MM.1S (cell line): ENCODE measurements around the gene TMEM267.
"Not testable (repeated sequence)": the region's sequence is repeated elsewhere in the genome, so short reads cannot be mapped to it uniquely, and the experiment has no call there.

Experiments used
- DNase-seq: peaks from one replicate; pipeline ENCODE4 v3.0.0-alpha.2; 2015
- H2AFZ ChIP-seq: fragments of 300-600 bp; sonication (generic); 2 replicates; pipeline ENCODE4 v1.6.0; 2016; ENCODE audit warnings: antibody characterized with exemption, low read length
- H3F3A ChIP-seq: fragments of 300-600 bp; sonication (generic); 2 replicates; pipeline ENCODE4 v1.6.1; 2016; ENCODE audit warnings: mild to moderate bottlenecking, antibody characterized with exemption, low read length, moderate library complexity, mixed read lengths; ENCODE audit not compliant: insufficient read depth
- H3K27ac ChIP-seq: fragments of 300-600 bp; sonication (generic); 2 replicates; pipeline ENCODE4 v1.5.1; 2016; ENCODE audit warnings: mild to moderate bottlenecking, low read length
- H3K27me3 ChIP-seq: fragments of 300-600 bp; sonication (generic); replicated peaks from 2 replicates; pipeline ENCODE4 v1.6.0; 2016; ENCODE audit warnings: low read length; ENCODE audit not compliant: insufficient read depth
- H3K36me3 ChIP-seq: fragments of 300-600 bp; sonication (generic); replicated peaks from 2 replicates; pipeline ENCODE4 v1.6.1; 2016; ENCODE audit warnings: mild to moderate bottlenecking, low read length, mixed read lengths; ENCODE audit not compliant: insufficient read depth
- H3K4me1 ChIP-seq: fragments of 300-600 bp; sonication (generic); 2 replicates; pipeline ENCODE4 v1.6.1; 2016; ENCODE audit warnings: low read length, mixed read lengths
- H3K4me2 ChIP-seq: fragments of 300-600 bp; sonication (generic); 2 replicates; pipeline ENCODE4 v1.6.0; 2016; ENCODE audit warnings: low read depth, low read length
- H3K4me3 ChIP-seq: fragments of 300-600 bp; sonication (generic); 2 replicates; pipeline ENCODE4 v1.5.1; 2016; ENCODE audit warnings: low read length, mixed read lengths
- H3K79me2 ChIP-seq: fragments of 300-600 bp; sonication (generic); 2 replicates; pipeline ENCODE4 v1.6.1; 2016; ENCODE audit warnings: mixed run types, low read length, mixed read lengths
- H3K9ac ChIP-seq: fragments of 300-600 bp; sonication (generic); 2 replicates; pipeline ENCODE4 v1.6.1; 2016; ENCODE audit warnings: low read length, mixed read lengths
- H3K9me2 ChIP-seq: fragments of 300-600 bp; sonication (generic); replicated peaks from 2 replicates; pipeline ENCODE4 v1.6.1; 2016; ENCODE audit warnings: mild to moderate bottlenecking, low read length, mixed read lengths; ENCODE audit not compliant: insufficient read depth
- H3K9me3 ChIP-seq: fragments of 300-600 bp; sonication (generic); replicated peaks from 2 replicates; pipeline ENCODE4 v1.6.1; 2016; ENCODE audit warnings: mild to moderate bottlenecking, low read length, mixed read lengths; ENCODE audit not compliant: insufficient read depth
- H4K20me1 ChIP-seq: fragments of 300-600 bp; sonication (generic); 2 replicates; pipeline ENCODE4 v1.6.1; 2016; ENCODE audit warnings: mild to moderate bottlenecking, low read length, moderate library complexity, mixed read lengths; ENCODE audit not compliant: insufficient read depth
- EZH2 ChIP-seq: fragments of 300-600 bp; sonication (generic); optimal IDR thresholded peaks from 2 replicates; pipeline ENCODE3; 2017; ENCODE audit warnings: low read depth, mild to moderate bottlenecking, antibody characterized with exemption, low read length, mixed read lengths
- EZH2phosphoT487 ChIP-seq: fragments of 300-600 bp; sonication (generic); IDR thresholded peaks from 2 replicates; pipeline ENCODE4 v1.6.1; 2018; ENCODE audit warnings: antibody characterized with exemption, low read length
- TF ChIP-seq, protein P1 (sequence below): fragments of 300-600 bp; sonication (generic); IDR thresholded peaks from 2 replicates; pipeline ENCODE4 v1.5.1; 2016; ENCODE audit warnings: antibody characterized with exemption, low read length, mixed read lengths

TMEM267 gene

DNA sequence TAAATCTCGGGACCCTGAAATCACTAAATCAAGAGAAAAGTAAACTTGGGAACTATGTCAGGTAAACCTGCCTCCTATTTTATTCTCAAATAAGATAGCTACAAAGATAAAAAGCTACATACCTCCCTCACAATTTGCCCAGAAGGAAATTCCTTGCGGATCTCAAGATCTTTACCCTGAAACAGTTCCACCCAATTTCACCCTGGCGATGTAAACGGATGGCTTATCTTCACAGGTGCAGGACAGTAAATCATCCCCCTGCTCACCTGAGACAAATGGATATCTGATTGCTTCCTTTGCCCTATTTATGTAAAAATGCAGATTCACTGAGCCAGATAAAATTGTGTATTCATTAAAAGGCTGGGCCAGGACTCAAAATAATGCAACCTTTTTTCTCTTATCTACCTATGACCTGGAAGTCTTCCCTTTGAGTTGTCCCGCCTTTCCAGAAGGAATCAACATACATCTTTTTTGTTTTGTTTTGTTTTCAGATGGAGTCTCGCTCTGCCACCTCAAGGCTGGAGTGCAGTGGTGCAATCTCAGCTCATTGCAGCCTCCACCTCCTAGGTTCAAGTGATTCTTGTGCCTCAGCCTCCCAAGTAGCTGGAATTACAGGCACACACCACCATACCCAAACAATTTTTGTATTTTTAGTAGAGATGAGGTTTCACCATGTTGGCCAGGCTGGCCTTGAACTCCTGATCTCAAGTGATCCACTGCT, 13.8 kb downstream of the TMEM267 start:
- Histone ChIP-seq H2AFZ (no peak overlapping the region), H3K4me2 (no peak overlapping the region), H3K4me1 (no peaks in the 10 kb centered on the region), H3K36me3 (no peaks in the 10 kb centered on the region), H3K27ac (no peak overlapping the region), H3K27me3 (no peaks in the 10 kb centered on the region), H3F3A (no peaks in the 10 kb centered on the region), H3K9me3 (no peaks in the 10 kb centered on the region), H4K20me1 (no peaks in the 10 kb centered on the region), H3K9ac (no peak overlapping the region), H3K79me2 (no peaks in the 10 kb centered on the region), H3K9me2 (no peaks in the 10 kb centered on the region), H3K4me3 (no peak overlapping the region)
- no peak for DNase-seq
- TF ChIP-seq, protein P1, sequence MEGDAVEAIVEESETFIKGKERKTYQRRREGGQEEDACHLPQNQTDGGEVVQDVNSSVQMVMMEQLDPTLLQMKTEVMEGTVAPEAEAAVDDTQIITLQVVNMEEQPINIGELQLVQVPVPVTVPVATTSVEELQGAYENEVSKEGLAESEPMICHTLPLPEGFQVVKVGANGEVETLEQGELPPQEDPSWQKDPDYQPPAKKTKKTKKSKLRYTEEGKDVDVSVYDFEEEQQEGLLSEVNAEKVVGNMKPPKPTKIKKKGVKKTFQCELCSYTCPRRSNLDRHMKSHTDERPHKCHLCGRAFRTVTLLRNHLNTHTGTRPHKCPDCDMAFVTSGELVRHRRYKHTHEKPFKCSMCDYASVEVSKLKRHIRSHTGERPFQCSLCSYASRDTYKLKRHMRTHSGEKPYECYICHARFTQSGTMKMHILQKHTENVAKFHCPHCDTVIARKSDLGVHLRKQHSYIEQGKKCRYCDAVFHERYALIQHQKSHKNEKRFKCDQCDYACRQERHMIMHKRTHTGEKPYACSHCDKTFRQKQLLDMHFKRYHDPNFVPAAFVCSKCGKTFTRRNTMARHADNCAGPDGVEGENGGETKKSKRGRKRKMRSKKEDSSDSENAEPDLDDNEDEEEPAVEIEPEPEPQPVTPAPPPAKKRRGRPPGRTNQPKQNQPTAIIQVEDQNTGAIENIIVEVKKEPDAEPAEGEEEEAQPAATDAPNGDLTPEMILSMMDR = no peak
- TF ChIP-seq EZH2phosphoT487 = no peak

DNA sequence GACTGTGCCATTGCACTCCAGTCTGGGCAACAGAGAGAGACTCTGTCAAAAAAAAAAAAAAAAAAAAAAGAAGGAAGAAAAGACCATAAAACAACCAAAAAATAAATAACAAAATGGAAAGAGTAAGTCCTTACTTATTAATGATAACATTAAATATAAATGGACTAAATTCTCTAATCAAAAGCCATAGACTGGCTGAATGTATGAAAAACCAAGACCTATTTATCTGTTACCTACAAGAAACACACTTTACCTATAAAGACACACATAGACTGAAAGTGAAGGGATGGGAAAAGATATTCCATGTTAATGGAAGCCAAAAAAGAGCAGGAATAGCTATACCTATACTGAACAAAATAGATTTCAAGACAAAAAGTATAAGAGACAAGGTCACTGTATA, 16.6 kb downstream of the TMEM267 start:
- Histone ChIP-seq H3K4me3 (no peak overlapping the region), H2AFZ (no peak overlapping the region), H3K27me3 (no peaks in the 10 kb centered on the region), H4K20me1 (no peaks in the 10 kb centered on the region), H3K36me3 (no peaks in the 10 kb centered on the region), H3K9me2 (no peaks in the 10 kb centered on the region), H3K4me2 (no peak overlapping the region), H3K9ac (no peak overlapping the region), H3K9me3 (no peaks in the 10 kb centered on the region), H3K79me2 (no peaks in the 10 kb centered on the region), H3K4me1 (no peaks in the 10 kb centered on the region), H3K27ac (no peak overlapping the region), H3F3A (no peaks in the 10 kb centered on the region)
- DNase-seq = no peak
- no peak for TF ChIP-seq EZH2phosphoT487
- TF ChIP-seq, protein P1 = no peak
- TF ChIP-seq EZH2 = no peak

DNA sequence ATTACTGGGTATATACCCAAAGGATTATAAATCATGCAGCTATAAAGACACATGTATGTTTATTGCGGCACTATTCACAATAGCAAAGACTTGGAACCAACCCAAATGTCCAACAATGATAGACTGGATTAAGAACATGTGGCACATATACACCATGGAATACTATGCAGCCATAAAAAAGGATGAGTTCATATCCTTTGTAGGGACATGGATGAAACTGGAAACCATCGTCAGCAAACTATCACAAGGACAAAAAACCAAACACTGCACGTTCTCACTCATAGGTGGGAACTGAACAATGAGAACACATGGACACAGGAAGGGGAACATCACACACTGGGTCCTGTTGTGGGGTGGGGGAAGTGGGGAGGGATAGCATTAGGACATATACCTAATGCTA, 18.2 kb downstream of the TMEM267 start:
- H3K9me2 ChIP-seq, H4K20me1 ChIP-seq, H3K4me2 ChIP-seq, H3K27ac ChIP-seq, H3F3A ChIP-seq, H3K9ac ChIP-seq, H3K4me1 ChIP-seq, H3K9me3 ChIP-seq, H3K27me3 ChIP-seq, H3K79me2 ChIP-seq, DNase-seq, H2AFZ ChIP-seq, H3K36me3 ChIP-seq, H3K4me3 ChIP-seq: not testable (repeated sequence)

DNA sequence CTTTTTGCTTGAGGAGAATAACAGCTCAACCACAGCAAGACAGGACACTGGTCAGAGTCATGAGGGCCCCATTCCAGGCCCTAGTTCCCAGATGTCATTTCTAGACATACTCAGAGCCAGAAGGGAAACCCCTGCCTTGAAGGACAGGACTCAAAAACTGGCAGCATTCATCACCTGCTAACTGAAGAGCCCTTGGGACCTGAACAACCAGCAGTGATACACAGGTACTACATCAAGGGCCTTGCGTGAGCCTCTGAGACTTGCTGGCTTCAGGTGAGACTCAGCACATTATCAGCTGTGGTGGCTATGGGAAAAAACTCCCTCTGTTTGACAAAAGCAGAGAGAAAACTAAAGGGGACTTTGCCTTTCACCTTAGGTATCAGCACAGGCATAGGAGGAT, 22.6 kb downstream of the TMEM267 start:
- no peaks in the 10 kb centered on the region for H3F3A ChIP-seq
- TF ChIP-seq, protein P1 = no peak
- TF ChIP-seq EZH2phosphoT487 = no peak
- no peak for TF ChIP-seq EZH2
- H3K79me2 ChIP-seq = no peaks in the 10 kb centered on the region
- no peaks in the 10 kb centered on the region for H3K27me3 ChIP-seq
- H2AFZ ChIP-seq = no peak overlapping the region
- no peak overlapping the region for H3K4me3 ChIP-seq
- DNase-seq = no peak
- H3K9me2 ChIP-seq = no peaks in the 10 kb centered on the region
- H3K4me1 ChIP-seq = no peaks in the 10 kb centered on the region
- no peaks in the 10 kb centered on the region for H3K9me3 ChIP-seq
- no peaks in the 10 kb centered on the region for H3K36me3 ChIP-seq
- H3K9ac ChIP-seq = no peak overlapping the region
- H3K27ac ChIP-seq = no peak overlapping the region
- H4K20me1 ChIP-seq = no peaks in the 10 kb centered on the region
- H3K4me2 ChIP-seq = no peak overlapping the region
